ENCODE measurements around the gene KCNMA1. TPM values are rescaled to one million over a fixed set of nuclear protein-coding genes. Genes with fewer than 3 reads are reported as not detected.

Gene KCNMA1
- total and polyA plus RNA-seq, 2 donors from 2014 or later, result 4.2 to 8.9 TPM

DNA sequence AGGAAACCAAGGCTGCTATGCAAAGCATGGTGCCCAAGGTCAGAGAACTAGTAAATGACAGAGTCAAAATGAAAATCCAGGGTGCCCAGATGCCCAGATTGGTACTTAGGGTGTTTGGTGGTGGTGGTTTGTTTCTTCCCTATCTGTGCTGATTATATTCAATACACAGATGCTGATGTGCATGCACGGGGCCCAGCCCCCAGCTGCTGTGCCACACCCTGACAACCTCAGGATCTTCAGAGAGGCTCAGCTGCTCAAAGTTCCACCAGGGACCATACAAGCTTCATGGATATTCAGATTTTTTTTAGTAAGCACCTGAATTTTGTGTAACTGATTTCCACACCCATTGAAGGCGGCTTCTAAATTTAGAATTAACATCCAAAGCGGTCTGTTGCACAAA lies 75.6 kb downstream of the KCNMA1 start:
- FAIRE-seq, result no peak
- TF ChIP-seq, protein P1, sequence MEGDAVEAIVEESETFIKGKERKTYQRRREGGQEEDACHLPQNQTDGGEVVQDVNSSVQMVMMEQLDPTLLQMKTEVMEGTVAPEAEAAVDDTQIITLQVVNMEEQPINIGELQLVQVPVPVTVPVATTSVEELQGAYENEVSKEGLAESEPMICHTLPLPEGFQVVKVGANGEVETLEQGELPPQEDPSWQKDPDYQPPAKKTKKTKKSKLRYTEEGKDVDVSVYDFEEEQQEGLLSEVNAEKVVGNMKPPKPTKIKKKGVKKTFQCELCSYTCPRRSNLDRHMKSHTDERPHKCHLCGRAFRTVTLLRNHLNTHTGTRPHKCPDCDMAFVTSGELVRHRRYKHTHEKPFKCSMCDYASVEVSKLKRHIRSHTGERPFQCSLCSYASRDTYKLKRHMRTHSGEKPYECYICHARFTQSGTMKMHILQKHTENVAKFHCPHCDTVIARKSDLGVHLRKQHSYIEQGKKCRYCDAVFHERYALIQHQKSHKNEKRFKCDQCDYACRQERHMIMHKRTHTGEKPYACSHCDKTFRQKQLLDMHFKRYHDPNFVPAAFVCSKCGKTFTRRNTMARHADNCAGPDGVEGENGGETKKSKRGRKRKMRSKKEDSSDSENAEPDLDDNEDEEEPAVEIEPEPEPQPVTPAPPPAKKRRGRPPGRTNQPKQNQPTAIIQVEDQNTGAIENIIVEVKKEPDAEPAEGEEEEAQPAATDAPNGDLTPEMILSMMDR (IDR thresholded peaks at IDR 0.05; ENCODE audit: borderline replicate concordance, extremely low read depth, insufficient read depth), result no peak

DNA sequence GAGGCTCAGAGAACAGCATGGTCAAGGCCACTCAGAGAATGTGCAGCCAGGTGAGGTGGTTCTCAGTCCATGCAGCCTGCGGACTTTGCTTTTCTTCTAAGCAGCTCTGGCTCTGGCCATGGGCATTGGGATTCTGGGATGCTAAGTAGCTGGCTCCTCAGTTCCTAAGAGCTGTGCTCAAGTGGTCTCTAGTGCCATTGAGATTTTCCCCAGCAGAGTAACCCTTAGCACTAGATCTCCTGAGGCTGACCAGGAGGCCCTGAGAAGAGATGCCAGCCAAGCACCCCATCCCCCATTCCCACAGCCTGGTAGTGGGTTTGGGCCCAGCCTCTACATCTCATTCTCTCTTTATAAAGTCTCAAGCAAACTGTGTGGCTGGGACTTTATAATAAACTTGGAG lies 77.1 kb downstream of the KCNMA1 start:
- no peak overlapping the region for H3K27ac ChIP-seq (ENCODE audit: low read depth in 2 of 2, low read length in 2 of 2)
- no peak overlapping the region for H3K9ac ChIP-seq (ENCODE audit: low read length in 3 of 3)
- no peaks in the 10 kb centered on the region for H3K36me3 ChIP-seq (ENCODE audit: control insufficient read depth in 2 of 3, insufficient read depth in 3 of 3, low read length in 3 of 3)
- TF ChIP-seq, protein P1 (IDR thresholded peaks at IDR 0.05; ENCODE audit: borderline replicate concordance, extremely low read depth, insufficient read depth), result no peak
- intact Hi-C loops (cut with DNase I), result no loop called here
- H3K27me3 ChIP-seq (ENCODE audit: control insufficient read depth, insufficient read depth, low read length), result no peaks in the 10 kb centered on the region
- FAIRE-seq, result no peak
- no peak overlapping the region for H3K4me3 ChIP-seq (ENCODE audit: low read length in 3 of 3)
- no peak for DNase-seq
- no peaks in the 10 kb centered on the region for H3K9me3 ChIP-seq (ENCODE audit: control insufficient read depth in 2 of 3, insufficient read depth in 1 of 3, low read length in 3 of 3)
- H3K4me1 ChIP-seq (ENCODE audit: control insufficient read depth in 2 of 3, insufficient read depth in 2 of 3, low read depth in 1 of 3, low read length in 3 of 3), result peaks cover 0 to 6% (median 0%) of the 10 kb centered on the region in 3 donors

More for the DNA sequence above, 75.6 kb downstream of the KCNMA1 start:
- intact Hi-C loops (cut with DNase I), result no loop called here
- Histone ChIP-seq H3K27ac (ENCODE audit: low read depth in 2 of 2, low read length in 2 of 2) (no peak overlapping the region), H3K4me1 (ENCODE audit: control insufficient read depth in 2 of 3, insufficient read depth in 2 of 3, low read depth in 1 of 3, low read length in 3 of 3) (no peaks in the 10 kb centered on the region), H3K27me3 (ENCODE audit: control insufficient read depth, insufficient read depth, low read length) (no peaks in the 10 kb centered on the region), H3K9me3 (ENCODE audit: control insufficient read depth in 2 of 3, insufficient read depth in 1 of 3, low read length in 3 of 3) (no peaks in the 10 kb centered on the region), H3K36me3 (ENCODE audit: control insufficient read depth in 2 of 3, insufficient read depth in 3 of 3, low read length in 3 of 3) (no peaks in the 10 kb centered on the region), H3K4me3 (ENCODE audit: low read length in 3 of 3) (no peak overlapping the region), H3K9ac (ENCODE audit: low read length in 3 of 3) (no peak overlapping the region)
- no peak for DNase-seq

DNA sequence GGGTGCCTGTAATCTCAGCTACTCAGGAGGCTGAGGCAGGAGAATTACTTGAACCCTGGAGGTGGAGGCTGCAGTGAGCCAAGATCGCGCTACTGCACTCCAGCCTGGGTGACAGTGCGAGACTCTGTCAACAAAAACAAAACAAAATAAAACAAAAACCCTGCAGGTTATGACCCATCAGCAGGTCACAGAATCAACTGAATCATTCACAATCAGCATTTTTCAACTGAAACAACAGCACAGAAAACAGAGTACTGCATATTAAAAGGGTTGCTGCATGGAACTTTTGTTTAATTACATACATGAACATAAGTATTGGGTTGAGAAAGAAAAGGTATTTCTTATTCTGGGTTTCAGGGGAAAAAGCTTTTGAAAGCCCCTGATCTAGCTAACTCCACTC lies 77.6 kb downstream of the KCNMA1 start:
- Histone ChIP-seq H3K9ac (ENCODE audit: low read length in 3 of 3) (no peak overlapping the region), H3K27me3 (ENCODE audit: control insufficient read depth, insufficient read depth, low read length) (no peaks in the 10 kb centered on the region), H3K4me3 (ENCODE audit: low read length in 3 of 3) (no peak overlapping the region), H3K27ac (ENCODE audit: low read depth in 2 of 2, low read length in 2 of 2) (no peak overlapping the region), H3K9me3 (ENCODE audit: control insufficient read depth in 2 of 3, insufficient read depth in 1 of 3, low read length in 3 of 3) (no peaks in the 10 kb centered on the region), H3K4me1 (ENCODE audit: control insufficient read depth in 2 of 3, insufficient read depth in 2 of 3, low read depth in 1 of 3, low read length in 3 of 3) (peaks cover 0 to 8% (median 0%) of the 10 kb centered on the region in 3 donors), H3K36me3 (ENCODE audit: control insufficient read depth in 2 of 3, insufficient read depth in 3 of 3, low read length in 3 of 3) (no peaks in the 10 kb centered on the region)
- intact Hi-C loops (cut with DNase I), result no loop called here
- TF ChIP-seq, protein P1 (IDR thresholded peaks at IDR 0.05; ENCODE audit: borderline replicate concordance, extremely low read depth, insufficient read depth), result no peak
- FAIRE-seq (no peak), DNase-seq (no peak)

DNA sequence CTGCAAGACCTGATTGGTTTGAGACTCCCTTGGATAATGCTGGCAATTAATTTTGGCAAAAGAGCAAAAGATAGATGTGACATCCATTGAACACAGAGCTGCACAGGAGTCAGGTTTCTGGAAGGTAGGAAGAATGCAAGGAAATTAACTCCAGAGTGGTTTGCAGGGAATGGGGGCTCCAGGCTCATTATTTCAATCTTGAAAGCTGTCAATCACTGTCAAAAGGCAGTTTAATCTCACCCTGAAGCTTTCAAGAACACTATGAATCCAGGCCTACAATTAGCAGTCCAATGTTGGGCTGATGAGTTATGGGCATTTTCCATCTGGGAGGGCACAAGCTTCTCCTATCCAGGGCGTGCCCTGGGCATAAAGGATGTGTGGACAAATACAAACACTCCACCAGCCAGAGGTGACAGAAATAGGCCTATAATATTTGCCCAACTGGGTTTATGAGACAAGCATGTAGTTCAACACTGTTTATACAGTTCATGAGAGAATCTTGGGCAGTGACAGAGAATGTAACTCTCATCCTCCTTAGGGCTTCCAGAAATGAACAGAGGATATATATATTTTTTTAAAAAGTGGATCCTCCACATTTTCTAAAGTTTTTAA lies 80.5 kb downstream of the KCNMA1 start:
- FAIRE-seq (no peak), DNase-seq (no peak)
- Histone ChIP-seq H3K4me3 (ENCODE audit: low read length in 3 of 3) (no peak overlapping the region), H3K27ac (ENCODE audit: low read depth in 2 of 2, low read length in 2 of 2) (no peak overlapping the region), H3K9ac (ENCODE audit: low read length in 3 of 3) (no peak overlapping the region), H3K9me3 (ENCODE audit: control insufficient read depth in 2 of 3, insufficient read depth in 1 of 3, low read length in 3 of 3) (no peaks in the 10 kb centered on the region), H3K36me3 (ENCODE audit: control insufficient read depth in 2 of 3, insufficient read depth in 3 of 3, low read length in 3 of 3) (no peaks in the 10 kb centered on the region), H3K27me3 (ENCODE audit: control insufficient read depth, insufficient read depth, low read length) (no peaks in the 10 kb centered on the region), H3K4me1 (ENCODE audit: control insufficient read depth in 2 of 3, insufficient read depth in 2 of 3, low read depth in 1 of 3, low read length in 3 of 3) (peaks cover 0 to 8% (median 3%) of the 10 kb centered on the region in 3 donors)
- TF ChIP-seq, protein P1 (IDR thresholded peaks at IDR 0.05; ENCODE audit: borderline replicate concordance, extremely low read depth, insufficient read depth), result no peak
- intact Hi-C loops (cut with DNase I), result no loop called here

All from kidney (tissue), 14 donors.